Measurements from ENCODE around the gene HPSE2. TPM values are rescaled to one million over a fixed set of nuclear protein-coding genes. Genes with fewer than 3 reads are reported as not detected.

Gene HPSE2
- total and polyA plus RNA-seq, 2 of the 8 experiments (the other 6 are each of a cell fraction or from before 2014, with no cell fraction given) = 0.41 to 0.58 TPM

DNA sequence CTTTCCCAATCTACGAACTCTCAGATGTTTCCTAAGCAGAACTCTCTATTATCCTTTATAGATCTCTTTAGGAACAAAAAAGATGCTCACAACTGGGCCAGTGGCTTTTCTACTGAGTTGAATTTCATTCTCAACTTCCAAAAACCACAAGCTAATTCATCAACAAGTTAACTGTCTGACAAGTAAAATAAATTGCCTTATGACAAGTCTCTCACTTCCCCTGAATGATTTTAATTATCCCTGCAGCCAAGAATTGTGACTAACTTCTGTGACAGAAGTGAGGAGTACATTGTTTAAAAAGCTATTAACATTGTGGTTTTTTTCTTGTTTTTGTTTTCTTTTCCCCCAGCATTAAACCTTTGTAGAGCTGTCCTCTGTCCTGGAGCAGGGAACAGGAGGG, 343.1 kb downstream of the HPSE2 start:
- H3K56ac ChIP-seq (replicated peaks; ENCODE audit: insufficient read length, low read depth, low read length) = no peak overlapping the region
- no peak for FAIRE-seq
- H3K9ac ChIP-seq (replicated peaks in 1 of 4; ENCODE audit: extremely low read depth in 1 of 4, low read depth in 3 of 4, low read length in 3 of 4) = no peak overlapping the region
- no peaks in the 10 kb centered on the region for H3K4me1 ChIP-seq (replicated peaks in 1 of 4; ENCODE audit: control insufficient read depth in 3 of 4, insufficient read depth in 4 of 4, low read length in 3 of 4)
- H3K79me2 ChIP-seq (ENCODE audit: control insufficient read depth in 1 of 2, insufficient read depth in 2 of 2, low read length in 2 of 2) = no peaks in the 10 kb centered on the region
- no peaks in the 10 kb centered on the region for H3K27me3 ChIP-seq (replicated peaks in 1 of 4; ENCODE audit: control insufficient read depth in 3 of 4, extremely low read depth in 1 of 4, insufficient read depth in 3 of 4, low read length in 3 of 4)
- no peak overlapping the region for H2BK20ac ChIP-seq (ENCODE audit: low read length)
- H2BK12ac ChIP-seq (ENCODE audit: low read depth, low read length) = no peak overlapping the region
- no peaks in the 10 kb centered on the region for H3K79me1 ChIP-seq (ENCODE audit: low read depth, low read length)
- TF ChIP-seq SIRT6 (IDR thresholded peaks at IDR 0.05; ENCODE audit: low read length) (no peak), BACH1 (IDR thresholded peaks at IDR 0.05; ENCODE audit: low read length) (no peak), KDM4A (IDR thresholded peaks at IDR 0.05; ENCODE audit: low read depth, low read length, severe bottlenecking) (no peak), POLR2AphosphoS5 (IDR thresholded peaks at IDR 0.05; ENCODE audit: low read depth, low read length) (no peak), CHD1 (IDR thresholded peaks at IDR 0.05; ENCODE audit: low read depth, low read length) (no peak), TAF7 (optimal IDR thresholded peaks at IDR 0.05; ENCODE audit: borderline replicate concordance, low read depth, low read length) (no peak)
- no peak overlapping the region for H3K18ac ChIP-seq (ENCODE audit: extremely low read depth, low read length)
- ChIA-PET POLR2A (ENCODE audit: partially characterized antibody) (no interaction called here), CTCF (ENCODE audit: partially characterized antibody) (interaction anchor here (0.6 kb wide), 1 partner anchor 118 kb away, joined by 3 read pairs; no protein-coding TSS in a partner anchor)
- no peak overlapping the region for H2BK15ac ChIP-seq (ENCODE audit: low read length)
- H3K9me3 ChIP-seq (ENCODE audit: insufficient read depth in 2 of 2, low read depth in 1 of 2, low read length in 1 of 2) = no peaks in the 10 kb centered on the region
- H4K5ac ChIP-seq (ENCODE audit: insufficient read length, low read depth, low read length) = no peak overlapping the region
- H4K20me1 ChIP-seq (replicated peaks in 1 of 2; ENCODE audit: control insufficient read depth in 1 of 2, insufficient read depth in 2 of 2, low read length in 2 of 2) = no peaks in the 10 kb centered on the region
- no peak overlapping the region for H3K4me2 ChIP-seq (ENCODE audit: insufficient read depth in 1 of 2, low read depth in 2 of 2, low read length in 2 of 2)
- no peak overlapping the region for H2BK5ac ChIP-seq (ENCODE audit: low read depth, low read length)
- no peak overlapping the region for H3K14ac ChIP-seq (ENCODE audit: insufficient read length)
- no peak overlapping the region for H3K4me3 ChIP-seq (ENCODE audit: extremely low read depth in 1 of 4, insufficient read depth in 2 of 4, low read depth in 3 of 4, low read length in 4 of 4)
- H2BK120ac ChIP-seq (replicated peaks; ENCODE audit: low read depth, low read length) = no peak overlapping the region
- H4K91ac ChIP-seq (replicated peaks; ENCODE audit: insufficient read length, low read length) = no peak overlapping the region
- no peak for DNase-seq (ENCODE audit: low read depth in 1 of 2, low spot score in 2 of 2)
- H3K4ac ChIP-seq (replicated peaks; ENCODE audit: insufficient read length, low read depth, low read length) = no peak overlapping the region
- H2AFZ ChIP-seq (ENCODE audit: low read length) = no peak overlapping the region
- 84% methylated on average over 1 of the region's 1 CpG; no CpG with 5 or more reads in 1 of the 2 experiments for WGBS, 2 experiments (ENCODE audit: extremely low coverage in 1 of 2, insufficient coverage in 1 of 2, insufficient read length in 1 of 2, insufficient replicate concordance in 2 of 2, low coverage in 1 of 2, low lambda C conversion rate in 2 of 2, missing lambda C conversion rate in 1 of 2)
- H2AK5ac ChIP-seq (ENCODE audit: low read depth, low read length) = no peak overlapping the region
- H3K23me2 ChIP-seq (ENCODE audit: low read depth, low read length) = no peaks in the 10 kb centered on the region
- H3K27ac ChIP-seq (ENCODE audit: low read depth, low read length) = no peak overlapping the region
- no peak overlapping the region for H3K23ac ChIP-seq (ENCODE audit: insufficient read length)
- H4K8ac ChIP-seq (ENCODE audit: extremely low read depth, insufficient read depth, low read length) = no peak overlapping the region
- no peaks in the 10 kb centered on the region for H3K36me3 ChIP-seq (ENCODE audit: control insufficient read depth in 2 of 4, insufficient read depth in 4 of 4, low read length in 3 of 4)

Data from H1 (cell line).